SW480 (cell line): ENCODE measurements around the gene SLC2A1.
A peak's percentile ranks its signal among the peaks of the same experiment; 100 is the strongest.
"Not testable (repeated sequence)": the region's sequence is repeated elsewhere in the genome, so short reads cannot be mapped to it uniquely, and the experiment has no call there.

ENCODE experiments used
- DNase-seq: peaks from one replicate; pipeline ENCODE4 v3.0.0-alpha.2; 2016; ENCODE audit warnings: low spot score

The SLC2A1 gene

GRCh38 chr1:42929434-42930177 lies 29.1 kb downstream of the SLC2A1 start:
- DNase-seq: no peak

- no peak for DNase-seq
These were observed 29.8 kb downstream of the SLC2A1 start for GRCh38 chr1:42928859-42929258.

- DNase-seq: peak; percentile 69
These were observed 30.7 kb downstream of the SLC2A1 start for GRCh38 chr1:42927920-42928505.

GRCh38 chr1:42927274-42927841 lies 31.3 kb downstream of the SLC2A1 start:
- DNase-seq: no peak

- DNase-seq: no peak
These were observed 31.8 kb downstream of the SLC2A1 start for GRCh38 chr1:42926879-42927242.

GRCh38 chr1:42926235-42926878 lies 32.3 kb downstream of the SLC2A1 start:
- DNase-seq: no peak

- DNase-seq: peak; percentile 87
These were observed 33.6 kb downstream of the SLC2A1 start for GRCh38 chr1:42924851-42925760.

- peak; percentile 93 for DNase-seq
These were observed 34.4 kb downstream of the SLC2A1 start for GRCh38 chr1:42924082-42924850.

GRCh38 chr1:42923367-42924081 lies 35.1 kb downstream of the SLC2A1 start:
- no peak for DNase-seq

GRCh38 chr1:42922687-42923366 lies 35.8 kb downstream of the SLC2A1 start:
- peak; percentile 85 for DNase-seq

- no peak for DNase-seq
These were observed 36.9 kb downstream of the SLC2A1 start for GRCh38 chr1:42921769-42922168.

GRCh38 chr1:42919651-42920050 lies 39.0 kb downstream of the SLC2A1 start:
- DNase-seq: not testable (repeated sequence)

GRCh38 chr1:42917241-42917495 lies 41.5 kb downstream of the SLC2A1 start:
- no peak for DNase-seq

GRCh38 chr1:42915456-42915855 lies 43.2 kb downstream of the SLC2A1 start:
- no peak for DNase-seq

GRCh38 chr1:42914092-42914627 lies 44.5 kb downstream of the SLC2A1 start:
- DNase-seq: no peak

- peak; percentile 81 for DNase-seq
These were observed 45.1 kb downstream of the SLC2A1 start for GRCh38 chr1:42913426-42914091.

- no peak for DNase-seq
These were observed 47.7 kb downstream of the SLC2A1 start for GRCh38 chr1:42910985-42911384.

GRCh38 chr1:42908046-42908445 lies 50.6 kb downstream of the SLC2A1 start:
- no peak for DNase-seq

GRCh38 chr1:42904434-42904833 lies 54.2 kb downstream of the SLC2A1 start:
- no peak for DNase-seq
